Spleen (tissue), 11 donors: Measurements from ENCODE around the gene UBALD2. TPM values are rescaled to one million over a fixed set of nuclear protein-coding genes. Genes with fewer than 3 reads are reported as not detected.

Source experiments
- DNase-seq: peaks from one replicate; pipeline ENCODE4 v3.0.0-alpha.2; 2020
- H3K27ac ChIP-seq, 8 donors: fragments of 200-600 bp; sonication (generic) in 7 of 8; 1 replicate in 4 of 8; 2 replicates in 4 of 8; pipeline versions ENCODE4 v1.5.0 to v1.8.0; 2016 to 2021; ENCODE audit warnings: inconsistent platforms in 4 of 8, mild to moderate bottlenecking in 4 of 8, moderate library complexity in 1 of 8
- H3K27me3 ChIP-seq, 7 donors: fragments of 200-600 bp; sonication (generic) in 6 of 7; replicated peaks in 1 of 7; 1 replicate in 4 of 7; 2 replicates in 3 of 7; pipeline versions ENCODE4 v1.5.0 to v1.8.0; 2016 to 2021; ENCODE audit warnings: inconsistent platforms in 3 of 7, mild to moderate bottlenecking in 1 of 7
- H3K36me3 ChIP-seq, 6 donors: fragments of 200-600 bp; sonication (generic) in 5 of 6; 1 replicate in 4 of 6; 2 replicates in 2 of 6; pipeline versions ENCODE4 v1.5.0 to v1.8.0; 2016 to 2021; ENCODE audit warnings: inconsistent platforms in 2 of 6
- H3K4me1 ChIP-seq, 6 donors: fragments of 200-600 bp; sonication (generic) in 5 of 6; 1 replicate in 3 of 6; 2 replicates in 3 of 6; pipeline versions ENCODE4 v1.5.0 to v1.8.0; 2016 to 2021; ENCODE audit warnings: inconsistent platforms in 3 of 6
- H3K4me3 ChIP-seq, 8 donors: fragments of 200-600 bp; sonication (generic) in 7 of 8; 1 replicate in 4 of 8; 2 replicates in 4 of 8; pipeline versions ENCODE4 v1.5.0 to v1.8.0; 2016 to 2021; ENCODE audit warnings: inconsistent platforms in 4 of 8, mild to moderate bottlenecking in 4 of 8, moderate library complexity in 2 of 8
- H3K9me3 ChIP-seq, 8 donors: fragments of 200-600 bp; sonication (generic) in 7 of 8; 1 replicate in 4 of 8; 2 replicates in 4 of 8; pipeline versions ENCODE4 v1.5.0 to v1.8.0; 2016 to 2021; ENCODE audit warnings: inconsistent platforms in 4 of 8
- CTCF ChIP-seq, 11 experiments: fragments of 200-600 bp in 7 of 11; fragments of 450-650 bp in 4 of 11; sonication (generic) in 4 of 11; IDR thresholded peaks in 8 of 11; conservative IDR thresholded peaks in 3 of 11; 1 replicate in 7 of 11; 2 replicates in 4 of 11; pipeline versions ENCODE4 v1.4.0 to v1.8.0; 2016 to 2021; ENCODE audit warnings: antibody characterized with exemption in 11 of 11, inconsistent platforms in 4 of 11, mild to moderate bottlenecking in 1 of 11
- POLR2A ChIP-seq, 3 donors: fragments of 450-650 bp; IDR thresholded peaks; one replicate each; pipeline ENCODE4 v1.5.1; 2017; ENCODE audit warnings: antibody characterized with exemption in 3 of 3, mild to moderate bottlenecking in 1 of 3
- POLR2AphosphoS5 ChIP-seq, 3 donors: sonication (generic); formaldehyde crosslinking; IDR thresholded peaks; one replicate each; pipeline ENCODE4 v1.5.1; 2017; ENCODE audit warnings: antibody characterized with exemption in 3 of 3
- WGBS, 5 donors: extraction: QIAGEN DNeasy Blood & Tissue Kit in 3 of 5; methylation state at CpG; one replicate each; pipeline versions ENCODE4 v1.1.5 to v1.1.7; 2013 to 2018; 5-methylcytosine and 5-hydroxymethylcytosine counted together
- intact Hi-C: fragments of 100-400 bp; cut with DNase I; formaldehyde crosslinking; loops from one replicate; pipeline ENCODE4 v1.15.0; 2023; ENCODE audit warnings: low total_unique reads
- polyA plus RNA-seq, 3 donors: library from polyadenylated mRNA; stranded (reverse); fragments of 200-250 nt; gene quantifications; one replicate each; pipeline ENCODE4 v1.2.1, GENCODE V29; 2013
- total RNA-seq, 7 donors: library from RNA; depleted of rRNA in 3 of 7; stranded (reverse); fragments of >200 nt in 3 of 7; fragmentation: NEBNext Ultra II Directional in 4 of 7; extraction: Animal tissue kit (Norgen Biotek cat#: 25700) in 4 of 7; gene quantifications; one replicate each; pipeline versions ENCODE4 v1.1.0 to v1.2.1, GENCODE V29; 2016 to 2021
- donor health status: healthy with polysubstance abuse.
- donor health status: DM: no; HTN: no; CAD: no; lungs with moderate emphysema.
- donor health status: DM: no; HTN: no; CAD: no.
- donor health status: Bipolar disorder and iron deficiency.
- donor health status: healthy.
- donor health status: DM: no; HTN: no; CAD: no.
- donor health status: DM: yes; HTN: yes; CAD: no.

UBALD2 gene
- total and polyA plus RNA-seq, 10 donors, result 28.9 to 91.3 (median 49.2) TPM

- Histone ChIP-seq H3K4me1 (peaks cover 8 to 26% (median 17%) of the 10 kb centered on the region in 6 donors), H3K9me3 (no peaks in the 10 kb centered on the region), H3K4me3 (peak overlapping the region in 3 of 8 donors; percentile 40 to 83 (median 54)), H3K27me3 (peaks cover 0 to 60% (median 32%) of the 10 kb centered on the region in 7 donors), H3K27ac (peak overlapping the region in 5 of 8 donors; percentile 41 to 83 (median 66)), H3K36me3 (no peaks in the 10 kb centered on the region)
- 74 to 79% (median 77%) methylated on average over 11 of the region's 11 CpGs for WGBS, 5 donors
- intact Hi-C loops, result loop anchor here (10.0 kb wide), 1 partner anchor 54 kb away; no protein-coding TSS in a partner anchor
- no peak for DNase-seq
- TF ChIP-seq POLR2AphosphoS5 (IDR thresholded peaks at IDR 0.05) (no peak), POLR2A (IDR thresholded peaks at IDR 0.05) (no peak), CTCF (IDR thresholded peaks at IDR 0.05 in 8 of 11, conservative IDR thresholded peaks at IDR 0.05 in 3 of 11) (no peak)
Measured at GRCh38 chr17:76238847-76239537, 26.2 kb upstream of the UBALD2 start.

- H3K27ac ChIP-seq, result peak overlapping the region in 7 of 8 donors; percentile 39 to 83 (median 63)
- TF ChIP-seq POLR2A (IDR thresholded peaks at IDR 0.05) (no peak), POLR2AphosphoS5 (IDR thresholded peaks at IDR 0.05) (peak in 1 of 3 donors; percentile 7)
- DNase-seq, result peak; percentile 83
- peaks cover 0 to 64% (median 35%) of the 10 kb centered on the region in 7 donors for H3K27me3 ChIP-seq
- peak overlapping the region; percentile 28 to 83 (median 44) for H3K4me3 ChIP-seq
- 5 to 11% (median 9%) methylated on average over 34 to 75 of the region's 75 CpGs for WGBS, 5 donors
- no peaks in the 10 kb centered on the region for H3K9me3 ChIP-seq
- no peaks in the 10 kb centered on the region for H3K36me3 ChIP-seq
- H3K4me1 ChIP-seq, result peaks cover 8 to 26% (median 17%) of the 10 kb centered on the region in 6 donors
- intact Hi-C loops, result loop anchor here (10.0 kb wide), 1 partner anchor 55 kb away; no protein-coding TSS in a partner anchor
Measured at GRCh38 chr17:76239538-76240274, 25.4 kb upstream of the UBALD2 start.

GRCh38 chr17:76240461-76241203 is 24.5 kb upstream of the UBALD2 start, which contains the start of gene RNF157:
TSS of gene RNF157 (minus strand) at chr17:76240493. CDS start at chr17:76240240, 253 bp downstream.
- Histone ChIP-seq H3K9me3 (no peaks in the 10 kb centered on the region), H3K4me1 (peaks cover 8 to 30% (median 17%) of the 10 kb centered on the region in 6 donors), H3K27ac (peak within 1 kb of the TSS in 7 of 8 donors; percentile 39 to 83 (median 63)), H3K27me3 (peaks cover 0 to 73% (median 35%) of the 10 kb centered on the region in 7 donors), H3K36me3 (no peaks in the 10 kb centered on the region), H3K4me3 (peak within 1 kb of the TSS; percentile 43 to 83 (median 56))
- peak; percentile 91 for DNase-seq
- intact Hi-C loops, result no loop called here
- 0 to 1% (median 0%) methylated on average over 8 to 102 of the region's 102 CpGs for WGBS, 5 donors
- peak in 2 of 3 donors; percentile 15 to 55 for TF ChIP-seq POLR2AphosphoS5 (IDR thresholded peaks at IDR 0.05)
- no peak for TF ChIP-seq POLR2A (IDR thresholded peaks at IDR 0.05)

- Histone ChIP-seq H3K4me3 (peak overlapping the region; percentile 43 to 83 (median 56)), H3K27me3 (peaks cover 0 to 76% (median 35%) of the 10 kb centered on the region in 7 donors), H3K36me3 (no peaks in the 10 kb centered on the region), H3K9me3 (no peaks in the 10 kb centered on the region), H3K27ac (peak overlapping the region in 3 of 8 donors; percentile 69 to 83 (median 70)), H3K4me1 (peaks cover 9 to 36% (median 21%) of the 10 kb centered on the region in 6 donors)
- TF ChIP-seq CTCF (IDR thresholded peaks at IDR 0.05 in 8 of 11, conservative IDR thresholded peaks at IDR 0.05 in 3 of 11) (no peak), POLR2AphosphoS5 (IDR thresholded peaks at IDR 0.05) (no peak), POLR2A (IDR thresholded peaks at IDR 0.05) (no peak)
- 15 to 27% (median 21%) methylated on average over 12 of the region's 12 CpGs for WGBS, 5 donors
- DNase-seq, result no peak
- intact Hi-C loops, result no loop called here
Measured at GRCh38 chr17:76241204-76241538, 24.0 kb upstream of the UBALD2 start.
